Coronary artery (tissue), 2 donors: ENCODE data around the gene CDK6.
A peak's percentile ranks its signal among the peaks of the same experiment; 100 is the strongest.

Experiments
- DNase-seq: peaks from one replicate; pipeline ENCODE4 v3.0.0-alpha.2; 2017; ENCODE audit warnings: low spot score
- H3K27ac ChIP-seq, 2 donors: fragments of 200-600 bp; sonication (generic); one replicate each; pipeline ENCODE4 v1.5.1; 2016 to 2019
- H3K4me3 ChIP-seq: fragments of 200-600 bp; sonication (generic); 2 replicates; pipeline ENCODE4 v1.5.1; 2016; ENCODE audit warnings: mild to moderate bottlenecking, moderate library complexity
- TF ChIP-seq, protein P1 (sequence below): fragments of 200-600 bp; sonication (generic); IDR thresholded peaks from one replicate; pipeline ENCODE4 v1.5.1; 2019; ENCODE audit warnings: antibody characterized with exemption

Gene CDK6

DNA sequence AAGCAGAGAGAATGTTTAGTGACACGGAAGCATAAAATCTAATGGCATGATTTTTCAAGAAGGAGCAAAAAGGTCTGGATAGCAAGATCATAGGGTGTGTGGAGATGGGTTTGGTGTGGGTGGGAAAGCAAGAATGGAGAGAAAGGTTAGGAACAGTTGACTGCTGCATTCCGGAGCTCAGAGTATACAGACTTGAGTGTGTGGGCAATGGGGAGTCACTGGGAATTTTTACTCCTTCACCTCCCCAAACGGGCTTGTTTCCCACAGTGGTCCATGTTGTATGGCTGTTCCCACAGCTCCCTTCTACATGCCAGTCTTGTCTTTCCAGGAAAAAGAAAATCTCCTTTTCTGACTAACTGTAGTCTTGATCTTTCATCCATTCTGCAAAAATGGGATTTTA lies 122.1 kb downstream of the CDK6 start:
- TF ChIP-seq, protein P1, sequence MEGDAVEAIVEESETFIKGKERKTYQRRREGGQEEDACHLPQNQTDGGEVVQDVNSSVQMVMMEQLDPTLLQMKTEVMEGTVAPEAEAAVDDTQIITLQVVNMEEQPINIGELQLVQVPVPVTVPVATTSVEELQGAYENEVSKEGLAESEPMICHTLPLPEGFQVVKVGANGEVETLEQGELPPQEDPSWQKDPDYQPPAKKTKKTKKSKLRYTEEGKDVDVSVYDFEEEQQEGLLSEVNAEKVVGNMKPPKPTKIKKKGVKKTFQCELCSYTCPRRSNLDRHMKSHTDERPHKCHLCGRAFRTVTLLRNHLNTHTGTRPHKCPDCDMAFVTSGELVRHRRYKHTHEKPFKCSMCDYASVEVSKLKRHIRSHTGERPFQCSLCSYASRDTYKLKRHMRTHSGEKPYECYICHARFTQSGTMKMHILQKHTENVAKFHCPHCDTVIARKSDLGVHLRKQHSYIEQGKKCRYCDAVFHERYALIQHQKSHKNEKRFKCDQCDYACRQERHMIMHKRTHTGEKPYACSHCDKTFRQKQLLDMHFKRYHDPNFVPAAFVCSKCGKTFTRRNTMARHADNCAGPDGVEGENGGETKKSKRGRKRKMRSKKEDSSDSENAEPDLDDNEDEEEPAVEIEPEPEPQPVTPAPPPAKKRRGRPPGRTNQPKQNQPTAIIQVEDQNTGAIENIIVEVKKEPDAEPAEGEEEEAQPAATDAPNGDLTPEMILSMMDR, result no peak
- H3K4me3 ChIP-seq, result no peak overlapping the region
- H3K27ac ChIP-seq, result peak overlapping the region in 1 of 2 donors; percentile 64
- DNase-seq, result no peak

DNA sequence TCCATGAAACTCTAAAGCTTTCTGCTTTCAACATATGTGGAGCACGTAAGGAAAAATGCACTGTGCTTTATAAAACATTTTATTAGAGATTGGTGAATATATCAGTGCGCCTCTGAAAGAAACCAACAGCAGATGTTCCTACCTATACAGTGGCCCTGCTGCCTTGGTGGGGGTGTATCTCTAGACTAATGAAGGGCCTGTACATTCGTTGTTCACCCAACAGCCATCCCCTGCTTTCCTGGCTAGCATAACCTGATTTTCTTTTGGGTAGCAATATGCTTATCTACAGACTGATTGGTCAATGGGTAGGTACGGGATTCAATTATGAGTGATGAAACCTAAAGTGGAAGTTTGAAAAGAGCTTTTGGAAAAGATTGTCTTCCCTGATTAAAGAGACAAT lies 126.5 kb downstream of the CDK6 start:
- no peak overlapping the region for H3K4me3 ChIP-seq
- DNase-seq, result no peak
- H3K27ac ChIP-seq, result no peak overlapping the region
- TF ChIP-seq, protein P1, result no peak

DNA sequence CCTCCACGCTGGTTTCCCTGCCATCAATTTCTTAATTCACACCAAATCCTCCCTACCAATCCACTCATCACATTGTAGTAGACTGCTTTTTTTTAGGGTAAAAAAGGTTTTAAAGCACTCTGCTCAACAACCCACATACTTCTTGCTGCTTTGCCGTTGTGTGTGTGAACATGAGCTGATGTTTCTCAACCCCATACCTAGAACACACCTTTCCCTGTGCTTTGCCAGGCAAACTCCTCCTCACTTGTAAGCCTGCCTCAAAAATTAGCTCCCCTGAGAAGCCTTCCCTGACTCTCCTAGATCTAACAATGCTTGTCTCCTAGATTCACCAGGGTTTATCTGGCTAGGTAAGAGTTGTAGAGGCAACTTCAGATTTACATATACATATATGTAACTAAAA lies 127.2 kb downstream of the CDK6 start:
- DNase-seq, result no peak
- H3K27ac ChIP-seq, result no peak overlapping the region
- no peak overlapping the region for H3K4me3 ChIP-seq
- TF ChIP-seq, protein P1, result no peak

DNA sequence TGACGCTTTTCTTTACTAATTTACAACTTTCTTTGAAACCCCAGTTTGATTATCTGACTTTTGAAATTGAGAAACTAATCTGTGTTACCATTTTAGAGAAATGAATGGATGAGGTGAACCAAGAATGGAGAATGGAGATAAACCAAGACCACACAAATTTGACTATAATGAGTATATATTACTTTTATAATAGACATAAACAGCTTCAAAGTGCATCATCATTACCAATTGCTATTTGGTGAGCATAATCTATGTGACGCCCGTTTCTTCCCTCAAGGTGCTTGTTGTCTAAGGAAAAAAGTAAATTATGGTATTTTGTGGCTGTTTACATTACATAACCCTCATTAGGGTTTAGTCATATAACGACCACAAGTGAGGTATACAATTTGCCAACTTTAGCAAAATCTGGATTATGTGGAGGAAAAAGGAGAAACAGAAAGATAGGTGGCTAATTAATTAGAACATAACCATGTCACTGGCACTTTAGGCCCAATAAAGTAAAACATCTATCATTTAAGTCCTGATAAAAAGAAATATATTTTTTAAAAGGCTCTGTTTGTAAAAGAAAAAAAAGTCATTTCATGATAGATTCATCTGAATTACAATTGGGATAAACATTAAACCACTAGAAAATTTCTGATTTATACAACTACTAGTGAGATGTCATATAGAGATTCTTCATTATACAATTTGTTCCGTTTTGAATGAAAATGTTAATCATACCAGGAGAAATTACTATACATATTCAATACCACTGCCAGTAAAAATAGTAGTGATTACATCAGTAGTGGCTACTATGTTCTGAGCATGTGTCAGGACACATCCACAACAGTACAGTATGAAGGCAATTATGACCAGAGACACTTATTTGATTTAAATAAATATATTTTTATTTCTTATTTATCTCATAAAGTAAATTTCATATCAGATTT lies 128.0 kb downstream of the CDK6 start:
- H3K4me3 ChIP-seq, result no peak overlapping the region
- H3K27ac ChIP-seq, result no peak overlapping the region
- TF ChIP-seq, protein P1, result no peak
- no peak for DNase-seq

DNA sequence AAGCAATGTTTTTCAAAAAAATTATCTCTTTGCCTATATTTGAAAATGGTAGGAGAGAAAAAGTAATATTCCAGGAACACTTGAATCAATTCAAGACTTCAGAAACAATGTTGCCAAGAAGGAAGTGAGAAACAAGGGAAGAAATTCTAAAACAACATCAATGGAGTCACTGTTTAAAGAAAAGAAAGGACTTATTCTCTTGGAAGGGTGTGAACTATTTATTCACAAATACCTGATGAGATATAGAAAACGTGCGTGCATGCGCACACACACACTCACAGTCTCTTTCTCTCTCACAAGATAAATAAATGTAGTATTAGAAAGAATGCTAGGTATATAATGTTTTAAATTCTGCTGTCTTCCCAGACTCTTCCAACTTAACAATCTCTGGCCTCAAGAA lies 128.9 kb downstream of the CDK6 start:
- no peak for DNase-seq
- TF ChIP-seq, protein P1, result no peak
- no peak overlapping the region for H3K4me3 ChIP-seq
- H3K27ac ChIP-seq, result no peak overlapping the region

DNA sequence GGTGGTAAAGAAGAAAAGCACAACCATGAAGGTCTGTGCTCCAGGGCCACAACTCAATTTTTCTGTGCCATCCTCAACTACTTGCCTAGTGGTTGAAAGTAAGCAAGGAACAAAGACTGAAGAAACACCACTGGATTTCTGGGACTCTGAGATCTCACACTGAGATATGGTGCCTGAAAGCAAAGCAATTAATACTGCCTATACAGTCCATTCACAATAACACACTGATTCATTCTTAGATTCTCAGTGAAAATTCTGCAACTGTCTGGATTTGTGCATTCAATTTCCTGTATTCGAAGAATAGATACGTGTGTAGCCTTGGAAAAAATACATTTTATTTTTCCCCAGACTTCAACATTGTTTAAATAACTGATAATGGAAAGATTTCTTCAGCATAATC lies 129.8 kb downstream of the CDK6 start:
- TF ChIP-seq, protein P1, result no peak
- H3K4me3 ChIP-seq, result no peak overlapping the region
- no peak for DNase-seq
- no peak overlapping the region for H3K27ac ChIP-seq

DNA sequence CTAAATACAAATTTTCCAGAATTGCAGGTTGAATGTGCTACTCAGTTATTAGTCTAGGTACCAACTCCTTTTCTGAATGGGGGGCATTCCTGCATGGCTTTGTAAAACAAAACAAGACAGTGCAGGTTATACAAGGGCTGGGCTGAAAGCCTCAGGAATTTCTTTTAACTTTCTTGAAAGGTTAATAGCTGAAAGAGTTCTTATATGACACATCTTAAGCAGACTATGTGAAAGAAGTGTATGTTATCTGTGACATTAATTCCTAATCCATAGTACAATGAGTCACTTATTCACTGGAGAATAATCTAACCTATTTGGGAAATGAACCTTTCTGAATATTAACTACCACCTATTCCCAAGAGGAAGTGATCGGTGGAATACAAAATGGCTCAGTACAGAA lies 130.5 kb downstream of the CDK6 start:
- DNase-seq, result no peak
- TF ChIP-seq, protein P1, result no peak
- Histone ChIP-seq H3K27ac (no peak overlapping the region), H3K4me3 (no peak overlapping the region)
